GM12872 (cell line): ENCODE results near the gene PRPF31.

Experiments used
- CTCF ChIP-seq: IDR thresholded peaks from 3 replicates; pipeline ENCODE4 v1.5.1; 2011; ENCODE audit warnings: low read depth, mild to moderate bottlenecking, low read length, moderate library complexity; ENCODE audit not compliant: insufficient read depth

Gene PRPF31

GRCh38 chr19:54138489-54139256, 23.1 kb downstream of the PRPF31 start:
- no peak for TF ChIP-seq CTCF

- no peak for TF ChIP-seq CTCF
These were observed 25.8 kb downstream of the PRPF31 start for GRCh38 chr19:54141356-54141755.

- no peak for TF ChIP-seq CTCF
These were observed 26.7 kb downstream of the PRPF31 start for GRCh38 chr19:54142166-54142780.

- TF ChIP-seq CTCF = no peak
These were observed 30.1 kb downstream of the PRPF31 start for GRCh38 chr19:54145541-54146158.

GRCh38 chr19:54147676-54148075, 32.1 kb downstream of the PRPF31 start:
- no peak for TF ChIP-seq CTCF

GRCh38 chr19:54148158-54148557, 32.6 kb downstream of the PRPF31 start:
- TF ChIP-seq CTCF = no peak

- TF ChIP-seq CTCF = no peak
These were observed 33.7 kb downstream of the PRPF31 start for GRCh38 chr19:54149021-54149812.
